ENCODE measurements around the gene IRX1. TPM values are rescaled to one million over a fixed set of nuclear protein-coding genes. Genes with fewer than 3 reads are reported as not detected.

Gene IRX1
- total RNA-seq (2014; rRNA removed; shearing (Covaris generic)): 3.7 and 4.2 TPM in 2 replicates

GRCh38 chr5:3595006-3595961 lies at the start of gene IRX1:
Gene IRX1, plus strand, starts transcription at chr5:3595832. Its CDS starts 274 bp downstream, at chr5:3596106.

Data from A375 (cell line).